HG02970 (cell line): Measurements from ENCODE around the gene PBXIP1.
"Not testable (repeated sequence)": the region's sequence is repeated elsewhere in the genome, so short reads cannot be mapped to it uniquely, and the experiment has no call there.

Source experiments
- ATAC-seq: cut with Tn5 transposase; IDR thresholded peaks from one replicate; pipeline ENCODE4 v1.9.1; 2021; ENCODE audit warnings: mild to moderate bottlenecking, moderate library complexity, moderate number of reproducible peaks; ENCODE audit not compliant: unreplicated experiment, low FRiP score

PBXIP1 gene

DNA sequence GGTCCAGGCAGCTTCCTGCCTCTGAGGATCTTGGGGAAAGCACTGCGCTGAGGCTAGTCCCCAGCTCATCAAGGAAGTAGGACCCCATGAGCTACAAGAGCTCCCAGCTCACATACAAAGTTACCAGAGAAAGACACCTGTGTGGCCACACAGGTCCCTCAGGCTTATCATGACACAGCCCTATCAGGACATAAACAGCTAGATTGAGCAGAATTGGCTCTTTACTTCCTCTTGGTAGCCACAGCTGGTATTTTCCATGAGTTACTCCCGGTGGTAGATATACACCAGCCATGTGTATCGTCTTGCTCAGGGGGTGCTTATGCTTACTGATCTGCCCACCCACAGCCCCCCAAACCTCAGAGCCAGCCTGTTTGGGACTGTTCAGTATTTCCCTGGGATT lies 38.7 kb upstream of the PBXIP1 start:
- ATAC-seq: no peak

DNA sequence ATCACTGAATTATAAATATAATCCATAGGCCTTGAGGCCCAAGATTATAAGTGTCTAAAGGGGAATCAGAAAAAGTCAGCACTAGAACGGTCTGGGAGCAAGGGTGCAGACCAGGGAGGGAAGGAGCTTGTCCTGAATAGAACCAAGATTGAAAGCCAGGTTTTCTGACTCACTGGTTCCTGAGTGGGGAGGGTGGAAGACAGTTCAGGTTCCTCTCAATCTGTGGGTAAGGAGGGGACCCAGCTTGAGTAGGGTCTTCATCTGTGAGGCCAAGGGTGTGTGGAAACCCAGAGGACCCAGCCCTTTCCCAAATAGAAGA lies 38.3 kb upstream of the PBXIP1 start:
- no peak for ATAC-seq

DNA sequence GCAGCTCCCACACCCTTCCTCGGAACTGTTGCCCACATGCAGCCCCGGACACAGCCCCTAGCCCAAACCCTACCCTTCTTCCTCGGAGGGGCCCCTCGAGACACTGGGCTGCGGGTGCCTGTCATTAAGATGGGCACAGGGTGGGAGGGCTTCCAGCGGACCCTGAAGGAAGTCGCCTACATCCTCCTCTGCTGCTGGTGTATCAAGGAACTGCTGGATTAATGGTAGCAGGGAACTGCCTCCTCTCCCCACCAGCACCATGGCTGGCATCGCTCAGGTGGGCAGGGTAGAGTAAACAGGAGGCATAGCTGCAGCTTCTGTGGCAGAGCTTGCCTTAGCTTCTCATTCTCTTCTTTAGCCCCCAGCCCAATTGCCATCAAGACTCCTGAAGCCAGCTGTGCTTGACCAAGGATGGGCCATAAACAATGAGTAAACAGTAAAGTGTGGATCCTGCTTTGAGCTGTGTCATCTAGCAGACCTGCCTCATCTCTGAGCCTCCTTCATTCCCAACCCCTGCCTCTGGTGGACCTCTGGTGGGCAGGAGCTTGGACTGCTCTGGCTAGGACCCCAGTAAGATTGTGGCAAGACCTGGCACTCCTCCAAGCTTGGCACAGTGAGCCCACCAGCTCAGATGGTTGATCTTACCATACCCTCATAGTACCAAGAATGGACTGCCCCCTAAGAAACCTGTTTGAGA lies 37.8 kb upstream of the PBXIP1 start, which contains the start of gene LENEP:
Gene LENEP, plus strand, starts transcription at position 15 of the 697 bp plus-strand sequence. Its CDS starts 22 bp downstream, at position 37.
- ATAC-seq: no peak

DNA sequence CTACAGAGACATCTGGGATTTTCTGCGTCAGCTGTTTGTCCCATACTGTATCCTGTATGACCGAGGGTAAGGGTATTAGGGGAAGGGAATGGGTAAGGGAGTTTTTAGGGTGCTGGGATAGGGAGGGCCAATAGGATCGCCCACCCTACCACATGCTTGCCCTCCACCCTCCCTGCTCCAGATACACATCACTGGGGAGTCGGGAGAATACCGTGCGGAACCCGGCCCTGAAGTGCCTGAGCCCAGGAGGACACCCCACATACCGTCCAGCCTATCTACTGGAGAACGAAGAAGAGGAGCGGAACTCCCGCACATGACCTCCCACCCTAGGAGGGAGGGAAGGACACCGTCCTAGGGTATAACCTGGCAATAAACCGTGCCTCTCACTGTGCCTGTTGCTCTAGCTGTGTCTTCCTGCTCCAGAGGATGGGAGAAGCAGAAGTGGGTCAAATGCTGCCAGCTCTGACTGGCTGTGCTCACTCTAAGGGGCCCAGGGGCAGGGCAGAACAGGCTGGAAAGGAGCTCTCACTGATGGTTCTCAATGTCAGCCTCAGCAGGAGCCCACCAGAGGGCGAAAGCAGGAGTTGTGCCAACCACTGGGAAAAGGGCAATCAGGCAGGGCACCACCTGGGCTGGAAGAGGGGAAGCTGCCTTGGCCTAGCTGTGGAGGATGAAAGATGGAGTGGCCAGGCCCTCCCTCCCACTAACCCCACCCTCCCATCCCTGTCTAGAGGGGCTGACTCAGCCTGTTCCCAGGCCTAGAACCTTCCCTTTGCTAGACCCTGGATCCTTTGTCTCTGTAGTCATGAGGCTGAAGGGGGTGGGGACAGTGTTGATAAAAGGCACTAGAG lies 37.0 kb upstream of the PBXIP1 start:
- no peak for ATAC-seq

DNA sequence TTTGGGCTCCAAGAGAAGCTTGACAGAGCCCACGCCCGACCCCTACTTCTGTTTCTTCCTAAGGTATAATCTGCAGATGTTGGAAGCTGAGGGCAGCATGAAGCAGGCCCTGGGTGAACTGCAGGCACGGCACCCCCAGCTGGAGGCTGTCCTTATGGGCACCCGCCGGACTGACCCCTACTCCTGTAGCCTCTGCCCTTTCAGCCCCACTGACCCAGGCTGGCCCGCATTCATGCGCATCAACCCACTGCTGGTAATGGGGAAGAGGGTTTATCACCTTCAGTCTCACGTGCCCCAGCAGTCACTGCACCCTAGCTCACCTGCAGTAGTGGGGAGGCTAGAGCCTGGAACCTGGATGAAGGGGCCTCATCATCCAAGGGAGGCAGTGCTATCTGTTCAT lies 34.4 kb upstream of the PBXIP1 start:
- ATAC-seq: no peak

DNA sequence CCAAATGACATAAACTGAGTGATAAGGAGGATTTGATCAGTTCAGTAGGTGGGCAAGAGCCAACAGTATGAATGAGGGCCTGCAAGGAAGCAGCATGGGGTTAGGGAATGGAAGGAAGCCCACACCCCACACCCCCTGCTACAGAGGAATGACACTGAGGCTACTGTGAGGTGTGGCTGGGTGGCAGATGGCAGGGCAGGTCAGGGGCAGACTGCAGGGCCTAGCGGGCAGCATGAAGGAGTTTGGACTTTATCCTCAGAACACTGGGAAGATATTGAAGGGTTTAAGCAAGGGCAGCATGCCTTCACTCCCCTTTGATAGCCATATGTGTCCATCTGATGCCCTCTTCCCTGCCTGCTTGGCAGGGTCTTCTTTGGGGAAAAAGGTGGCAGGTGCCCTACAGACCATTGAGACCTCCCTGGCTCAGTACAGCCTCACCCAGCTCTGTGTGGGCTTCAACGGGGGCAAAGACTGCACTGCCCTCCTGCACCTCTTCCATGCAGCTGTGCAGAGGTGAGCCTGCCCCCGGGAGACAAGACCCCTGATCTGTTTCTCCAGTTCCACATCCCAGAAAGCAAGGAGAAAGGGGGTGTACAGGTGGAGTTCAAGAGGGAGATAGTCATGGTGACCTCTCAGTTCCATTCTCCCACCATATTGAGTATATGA lies 33.4 kb upstream of the PBXIP1 start:
- no peak for ATAC-seq

DNA sequence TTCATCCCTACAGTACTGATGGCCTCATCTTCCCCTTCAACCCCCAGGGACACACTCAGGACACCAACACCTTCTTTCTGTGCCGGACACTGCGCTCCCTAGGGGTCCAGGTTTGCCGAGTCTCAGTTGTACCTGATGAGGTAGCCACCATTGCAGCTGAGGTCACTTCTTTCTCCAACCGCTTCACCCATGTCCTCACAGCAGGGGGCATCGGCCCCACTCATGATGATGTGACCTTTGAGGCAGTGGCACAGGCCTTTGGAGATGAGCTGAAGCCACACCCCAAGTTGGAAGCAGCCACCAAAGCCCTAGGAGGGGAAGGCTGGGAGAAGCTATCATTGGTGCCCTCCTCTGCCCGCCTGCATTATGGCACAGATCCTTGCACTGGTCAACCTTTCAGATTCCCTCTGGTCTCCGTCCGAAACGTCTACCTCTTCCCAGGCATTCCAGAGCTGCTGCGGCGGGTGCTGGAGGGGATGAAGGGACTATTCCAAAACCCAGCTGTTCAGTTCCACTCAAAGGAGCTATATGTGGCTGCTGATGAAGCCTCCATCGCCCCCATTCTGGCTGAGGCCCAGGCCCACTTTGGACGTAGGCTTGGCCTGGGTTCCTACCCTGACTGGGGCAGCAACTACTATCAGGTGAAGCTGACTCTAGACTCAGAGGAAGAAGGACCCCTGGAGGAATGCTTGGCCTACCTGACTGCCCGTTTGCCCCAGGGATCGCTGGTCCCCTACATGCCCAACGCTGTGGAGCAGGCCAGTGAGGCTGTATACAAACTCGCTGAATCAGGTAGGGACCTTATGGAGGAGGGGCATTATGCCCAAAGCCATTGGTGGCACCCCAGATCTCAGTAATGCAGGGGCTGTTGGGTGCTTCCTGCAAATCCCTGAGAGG lies 32.4 kb upstream of the PBXIP1 start:
- ATAC-seq: no peak

DNA sequence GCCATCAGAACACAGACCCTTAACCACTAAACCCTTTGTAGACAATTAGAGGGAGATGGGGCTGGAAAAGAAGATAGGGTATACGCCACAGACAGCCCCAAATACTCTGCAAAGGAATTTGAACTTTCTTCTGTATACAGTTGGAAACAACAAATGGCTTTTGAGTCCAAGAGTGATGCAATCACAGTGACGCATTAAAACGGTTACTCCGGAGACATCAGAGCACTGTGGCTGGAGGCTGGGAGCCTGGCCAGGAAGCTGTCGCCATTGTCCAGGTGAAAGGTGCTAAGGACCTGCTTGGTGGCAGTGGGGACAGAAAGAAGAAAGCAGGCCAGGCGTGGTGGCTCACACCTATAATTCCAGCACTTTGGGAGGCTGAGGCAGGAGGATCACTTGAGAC lies 31.4 kb upstream of the PBXIP1 start:
- ATAC-seq: no peak

DNA sequence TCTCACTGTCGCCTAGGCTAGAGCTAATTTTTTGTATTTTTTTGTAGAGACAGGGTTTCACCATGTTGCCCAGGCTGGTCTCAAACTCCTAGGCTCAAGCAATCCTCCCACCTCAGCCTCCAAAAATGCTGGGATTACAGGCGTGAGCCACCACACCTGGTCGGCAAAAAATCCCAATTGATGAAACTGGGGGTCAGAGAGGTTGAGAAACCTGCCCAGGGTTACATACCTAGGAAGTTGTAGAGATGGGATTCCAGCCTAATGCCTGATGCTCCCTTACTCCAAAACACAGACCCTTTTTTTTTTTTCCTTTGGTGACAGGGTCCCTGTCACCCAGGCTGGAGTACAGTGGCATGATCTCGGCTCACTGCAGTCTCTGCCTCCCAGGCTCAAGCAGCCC lies 30.8 kb upstream of the PBXIP1 start:
- ATAC-seq: not testable (repeated sequence)

DNA sequence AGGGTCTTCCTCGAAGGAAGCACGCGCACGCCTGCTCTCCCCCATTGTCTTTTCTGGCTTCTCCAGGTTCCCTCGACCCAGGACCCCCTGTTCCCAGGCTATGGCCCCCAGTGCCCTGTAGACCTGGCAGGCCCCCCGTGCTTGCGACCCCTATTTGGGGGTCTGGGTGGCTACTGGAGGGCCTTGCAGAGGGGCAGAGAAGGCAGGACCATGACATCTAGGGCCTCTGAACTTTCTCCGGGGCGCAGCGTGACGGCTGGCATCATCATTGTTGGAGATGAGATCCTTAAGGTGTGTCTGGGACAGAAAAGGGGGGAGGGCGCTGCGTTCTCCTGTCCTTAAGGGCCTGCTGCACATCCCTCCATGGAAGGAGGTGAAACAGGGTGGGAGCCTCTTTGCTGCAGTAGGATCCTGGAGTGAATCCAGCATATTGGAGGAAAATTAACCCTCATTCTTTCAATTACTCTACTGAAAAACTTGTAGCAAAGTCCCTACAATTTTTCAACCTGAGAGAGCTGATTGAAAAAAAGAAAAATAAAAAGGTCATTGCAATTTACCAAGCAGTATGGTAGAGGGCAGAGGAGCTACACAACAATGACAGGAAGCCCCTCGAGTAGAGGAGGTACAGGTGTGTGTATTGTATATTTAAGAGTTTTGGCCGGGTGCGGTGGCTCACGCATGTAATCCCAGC lies 28.0 kb upstream of the PBXIP1 start:
- no peak for ATAC-seq

DNA sequence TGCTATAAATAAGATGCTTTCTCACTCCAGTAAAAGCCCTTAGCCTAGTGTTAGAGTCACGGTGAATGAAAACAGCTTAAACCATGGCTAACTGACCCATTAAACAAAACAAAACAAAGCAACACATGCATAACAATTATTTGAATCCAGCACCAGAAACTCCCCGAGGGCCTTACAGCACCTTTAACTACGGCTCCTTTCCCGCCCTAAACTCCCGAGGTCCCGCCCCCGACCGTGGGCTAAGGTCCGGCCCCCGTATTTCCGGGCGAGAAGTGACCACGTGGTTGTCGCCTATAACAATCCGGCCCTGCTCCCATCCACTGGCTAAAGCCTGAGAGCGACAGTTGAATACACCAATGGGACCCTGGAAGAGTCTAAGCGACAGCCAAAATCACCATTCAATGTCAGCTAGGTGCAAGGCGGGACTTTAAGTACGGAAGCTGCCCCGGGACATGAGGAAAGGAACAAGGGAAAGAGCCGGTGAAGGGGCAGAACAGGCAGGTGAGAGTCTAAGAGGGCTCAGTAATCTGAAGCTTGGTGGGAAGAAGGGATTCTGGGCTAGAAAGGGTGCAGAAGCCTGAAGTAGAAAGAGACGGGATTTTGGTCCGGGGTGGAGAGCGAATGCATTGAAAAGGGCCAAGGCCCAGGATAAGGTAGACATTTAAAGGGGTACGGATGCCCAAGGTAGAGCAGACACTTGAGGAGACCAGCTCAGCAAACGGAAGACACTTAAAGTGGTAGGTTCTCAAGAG lies 27.2 kb upstream of the PBXIP1 start, which contains the start of gene FLAD1:
Gene FLAD1, plus strand, starts transcription at position 448 of the 752 bp plus-strand sequence. CDS start 351 bp downstream, outside the sequence.
- ATAC-seq: peak; percentile 97

DNA sequence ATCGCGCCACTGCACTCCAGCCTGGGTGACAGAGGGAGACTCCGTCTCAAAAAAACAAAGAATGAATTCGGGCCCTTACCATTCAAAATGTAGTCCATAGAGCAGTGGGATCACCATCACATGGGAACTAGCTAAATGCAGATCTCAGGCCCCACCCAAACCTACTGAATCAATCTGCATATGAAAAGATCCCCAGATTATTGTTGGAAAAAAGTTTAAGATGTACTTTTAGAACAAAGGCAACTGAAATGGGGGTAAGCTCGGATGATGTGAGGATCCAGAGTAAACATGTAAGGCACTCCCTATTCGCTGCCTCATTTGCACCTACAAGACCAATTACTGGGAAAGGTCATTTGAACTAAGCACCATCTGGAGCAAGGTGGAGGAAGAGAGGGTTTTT lies 26.4 kb upstream of the PBXIP1 start:
- ATAC-seq: no peak

DNA sequence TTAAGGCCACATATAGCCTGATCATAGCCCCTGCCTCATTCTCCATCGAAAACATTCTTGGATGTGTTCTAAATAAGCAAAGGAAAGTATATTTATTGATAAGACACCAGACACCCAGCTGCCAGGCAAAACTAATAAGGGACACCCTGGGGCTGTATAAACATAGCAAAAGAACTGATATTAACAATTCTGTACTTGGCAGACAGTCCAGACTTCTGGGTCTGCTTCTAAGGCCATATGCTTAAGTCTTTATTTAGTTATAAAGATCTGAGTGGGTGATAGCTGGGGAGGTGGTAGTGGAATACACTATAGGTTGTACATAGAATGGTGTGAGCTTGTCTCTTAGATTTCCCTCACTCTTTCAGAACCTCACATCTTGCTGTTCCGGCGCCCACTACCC lies 22.5 kb upstream of the PBXIP1 start:
- ATAC-seq: no peak

DNA sequence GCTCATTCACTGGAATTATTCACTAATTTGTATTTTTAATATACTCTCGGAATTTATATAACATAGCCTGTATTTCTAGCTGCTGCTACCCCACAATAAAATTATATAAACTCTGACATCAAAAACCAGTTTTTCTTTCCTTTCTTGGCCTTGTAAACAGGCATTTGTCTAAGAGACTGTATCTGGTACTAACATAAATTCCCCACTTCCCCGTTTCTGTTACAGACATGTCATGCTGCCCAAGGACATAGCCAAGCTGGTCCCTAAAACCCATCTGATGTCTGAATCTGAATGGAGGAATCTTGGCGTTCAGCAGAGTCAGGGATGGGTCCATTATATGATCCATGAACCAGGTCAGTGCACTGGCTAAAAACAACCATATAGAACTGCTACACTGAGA lies 21.9 kb upstream of the PBXIP1 start:
- ATAC-seq: not testable (repeated sequence)

DNA sequence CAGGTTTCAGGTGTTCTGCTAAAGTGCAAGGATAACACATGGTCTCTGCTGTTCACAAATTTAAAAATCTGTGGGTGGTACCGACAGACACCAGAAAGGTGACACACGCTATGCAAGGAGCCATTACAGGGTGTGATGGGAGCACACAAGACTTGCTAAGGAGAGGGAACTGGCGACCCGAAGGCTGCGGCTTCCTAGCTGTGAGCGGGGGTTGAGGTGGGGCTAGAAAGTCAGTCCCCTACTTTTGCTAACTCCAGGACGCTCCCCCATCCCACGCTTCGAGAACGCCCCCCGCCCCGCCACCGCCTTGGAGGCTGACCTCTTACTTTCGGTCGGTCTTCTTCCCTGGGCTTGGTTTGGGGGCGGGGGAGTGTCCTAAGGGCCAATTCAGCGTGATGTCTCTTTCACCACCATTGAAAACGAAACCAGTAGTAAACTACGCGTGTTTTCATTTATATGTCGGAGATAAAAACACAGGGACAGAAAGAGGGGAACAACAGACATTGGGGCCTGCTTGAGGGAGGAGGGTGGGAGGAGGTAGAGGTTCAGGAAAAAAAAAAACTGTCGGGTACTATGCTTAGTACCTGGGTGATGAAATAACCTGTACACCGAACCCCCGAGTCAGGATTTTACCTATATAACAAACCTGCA lies 19.6 kb upstream of the PBXIP1 start:
- no peak for ATAC-seq

DNA sequence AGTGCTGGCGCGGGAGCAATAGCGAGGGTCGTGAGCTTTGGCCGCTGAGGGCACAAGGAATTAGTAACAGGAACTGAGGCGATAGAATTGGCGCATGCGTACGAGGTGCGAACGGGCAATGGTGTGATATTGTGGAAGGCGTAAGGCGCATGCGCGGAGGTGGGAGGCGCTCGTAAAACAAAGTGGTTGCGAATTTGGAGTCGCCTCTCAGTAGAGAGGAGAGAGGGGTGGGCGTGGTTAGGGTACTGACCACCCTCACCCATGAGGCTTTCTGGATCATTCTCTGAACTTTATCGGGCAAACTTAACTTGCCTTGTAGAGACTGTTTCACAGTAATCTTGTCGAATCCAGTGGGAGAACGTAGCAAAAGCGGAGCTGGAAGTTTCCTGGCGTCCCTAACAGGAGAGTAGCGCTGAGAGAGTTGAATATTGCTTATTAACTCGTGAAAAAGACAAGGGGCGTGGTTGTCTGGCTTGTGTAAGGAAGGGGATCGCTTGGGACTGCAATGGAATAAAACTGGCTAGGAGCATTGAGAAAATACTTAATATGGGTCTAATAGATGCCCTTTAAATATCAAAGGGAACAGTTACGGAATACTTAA lies 19.0 kb upstream of the PBXIP1 start:
- peak; percentile 52 for ATAC-seq

DNA sequence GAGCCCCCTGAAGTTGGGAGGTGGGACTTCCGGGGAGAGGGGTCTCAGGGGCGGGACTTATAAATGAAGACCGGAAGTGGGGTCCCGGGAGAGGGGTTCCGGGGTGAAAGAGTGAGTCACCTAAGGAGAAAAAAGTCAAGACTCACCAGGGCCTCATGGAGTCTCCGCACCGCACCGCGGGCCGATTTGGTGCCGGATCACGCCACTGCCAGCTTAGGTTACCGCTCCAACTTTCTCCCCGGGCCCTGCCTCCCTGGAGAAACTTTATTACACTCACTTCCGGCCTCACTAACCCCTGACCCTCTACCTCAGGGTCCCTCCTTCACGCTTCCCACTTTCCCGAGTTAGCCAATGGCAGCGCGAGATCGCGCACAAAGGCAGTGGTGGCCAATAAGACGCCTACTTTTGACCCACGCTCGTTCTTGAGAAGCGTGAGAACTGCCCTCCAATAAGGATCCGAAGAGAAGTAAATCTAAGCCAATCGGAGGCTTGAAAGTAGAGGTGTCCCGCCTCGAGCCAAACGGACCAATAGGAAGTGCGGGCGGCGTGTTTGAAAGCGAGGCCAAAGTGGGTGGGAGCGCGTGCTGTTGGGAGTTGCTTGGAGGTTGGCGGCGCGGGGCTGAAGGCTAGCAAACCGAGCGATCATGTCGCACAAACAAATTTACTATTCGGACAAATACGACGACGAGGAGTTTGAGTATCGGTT lies 18.4 kb upstream of the PBXIP1 start, which contains the start of gene CKS1B:
Gene CKS1B, plus strand, starts transcription at position 580 of the 706 bp plus-strand sequence. Its CDS starts 65 bp downstream, at position 645.
- peak; percentile 78 for ATAC-seq
